Subcutaneous abdominal adipose tissue (tissue), 5 donors: ENCODE results near the gene FLAD1.
A peak's percentile ranks its signal among the peaks of the same experiment; 100 is the strongest.

Experiments
- H3K27ac ChIP-seq: one replicate; pipeline ENCODE4 v1.7.0; 2013; ENCODE audit warnings: low read depth, mild to moderate bottlenecking, inconsistent platforms, low read length, moderate library complexity
- H3K27me3 ChIP-seq, 5 donors: one replicate each; pipeline ENCODE4 v1.7.0; 2013; ENCODE audit warnings: low read length in 5 of 5, inconsistent platforms in 1 of 5; ENCODE audit not compliant: control insufficient read depth in 5 of 5, insufficient read depth in 4 of 5
- H3K36me3 ChIP-seq, 5 donors: one replicate each; pipeline ENCODE4 v1.7.0; 2013; ENCODE audit warnings: low read length in 5 of 5; ENCODE audit not compliant: control insufficient read depth in 5 of 5, insufficient read depth in 5 of 5
- H3K4me1 ChIP-seq, 5 donors: one replicate each; pipeline ENCODE4 v1.7.0; 2013; ENCODE audit warnings: low read length in 5 of 5, mild to moderate bottlenecking in 3 of 5, moderate library complexity in 1 of 5; ENCODE audit not compliant: control insufficient read depth in 5 of 5, insufficient read depth in 5 of 5
- H3K4me3 ChIP-seq, 5 donors: one replicate each; pipeline ENCODE4 v1.7.0; 2013; ENCODE audit warnings: low read length in 5 of 5, low read depth in 1 of 5
- H3K9ac ChIP-seq, 5 donors: one replicate each; pipeline ENCODE4 v1.7.0; 2013; ENCODE audit warnings: low read length in 5 of 5, mild to moderate bottlenecking in 4 of 5, moderate library complexity in 3 of 5
- H3K9me3 ChIP-seq, 5 donors: one replicate each; pipeline ENCODE4 v1.7.0; 2013; ENCODE audit warnings: low read length in 5 of 5; ENCODE audit not compliant: control insufficient read depth in 5 of 5
- donor health status: healthy.
- donor health status: healthy.
- donor health status: healthy.
- donor health status: healthy.
- donor health status: healthy.

FLAD1 gene

DNA sequence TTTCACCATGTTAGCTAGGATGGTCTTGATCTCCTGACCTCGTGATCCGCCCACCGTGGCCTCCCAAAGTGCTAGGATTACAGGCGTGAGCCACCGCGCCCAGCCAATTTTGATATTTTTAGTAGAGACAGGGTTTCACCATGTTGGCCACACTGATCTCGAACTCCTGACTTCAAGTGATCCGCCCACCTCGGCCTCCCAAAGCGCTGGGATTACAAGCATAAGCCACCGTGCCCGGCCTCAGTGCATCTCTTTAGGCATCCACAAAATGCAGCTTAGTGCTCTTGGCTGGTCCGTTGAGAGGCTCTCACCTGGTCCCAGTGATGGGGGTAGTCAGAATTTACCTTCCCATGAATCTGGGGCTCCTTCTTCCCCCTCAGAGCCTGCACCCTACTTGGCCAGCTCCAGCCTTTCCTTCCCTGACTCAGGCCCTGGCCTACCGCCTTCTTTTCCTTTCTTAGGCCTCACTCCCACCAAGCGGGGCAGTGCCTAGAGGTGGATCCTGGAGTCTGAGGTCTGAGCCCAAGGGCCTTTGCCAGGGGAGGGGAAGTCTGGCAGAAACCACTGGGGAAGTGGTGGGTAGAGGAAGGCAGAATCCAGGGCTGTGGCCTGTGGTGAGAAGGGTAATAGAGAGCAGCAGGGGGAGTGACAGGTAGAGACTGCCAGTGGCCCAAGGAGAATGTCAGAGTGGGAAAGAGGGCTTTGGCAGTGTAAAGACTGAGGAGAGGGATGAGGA lies 14.0 kb downstream of the FLAD1 start:
- H3K4me3 ChIP-seq: no peak overlapping the region
- H3K27ac ChIP-seq: peak overlapping the region; percentile 66
- no peaks in the 10 kb centered on the region for H3K9me3 ChIP-seq
- H3K4me1 ChIP-seq: peaks cover 2 to 47% (median 30%) of the 10 kb centered on the region in 5 donors
- peak overlapping the region in 1 of 5 donors; percentile 47 for H3K9ac ChIP-seq
- peaks cover 0 to 9% (median 4%) of the 10 kb centered on the region in 5 donors for H3K36me3 ChIP-seq
- H3K27me3 ChIP-seq: no peaks in the 10 kb centered on the region

DNA sequence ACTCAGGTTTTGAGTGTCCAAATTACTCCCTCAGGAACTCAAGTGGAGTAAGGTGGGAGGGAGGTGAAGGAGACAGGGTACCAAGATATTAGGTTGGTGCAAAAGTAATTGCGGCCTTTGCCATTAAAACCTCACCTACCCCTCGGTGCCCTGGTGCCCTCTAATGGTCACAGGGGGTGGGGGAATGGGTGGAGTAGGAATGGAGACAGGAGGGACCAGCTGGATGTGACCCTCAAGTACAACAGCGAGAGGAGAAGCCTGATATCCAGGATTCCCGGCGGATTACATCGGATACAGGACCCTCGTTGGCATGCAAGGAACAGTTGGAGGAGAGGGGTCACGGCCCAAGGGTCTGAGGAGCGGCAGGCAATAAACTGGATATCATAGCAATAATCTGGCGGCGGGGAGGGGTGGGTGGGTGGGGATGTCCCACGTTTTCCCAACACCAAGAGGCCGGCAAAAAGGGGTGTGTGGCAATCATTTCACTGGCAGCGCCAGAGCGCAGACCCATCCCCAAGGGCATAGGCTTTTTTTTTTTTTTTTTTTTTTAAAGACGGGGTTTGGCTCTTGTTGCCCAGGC lies 15.1 kb downstream of the FLAD1 start:
- H3K36me3 ChIP-seq: no peaks in the 10 kb centered on the region
- peak overlapping the region; percentile 66 for H3K27ac ChIP-seq
- H3K9me3 ChIP-seq: no peaks in the 10 kb centered on the region
- no peak overlapping the region for H3K4me3 ChIP-seq
- peak overlapping the region in 1 of 5 donors; percentile 51 for H3K9ac ChIP-seq
- H3K27me3 ChIP-seq: no peaks in the 10 kb centered on the region
- peaks cover 2 to 48% (median 36%) of the 10 kb centered on the region in 5 donors for H3K4me1 ChIP-seq

DNA sequence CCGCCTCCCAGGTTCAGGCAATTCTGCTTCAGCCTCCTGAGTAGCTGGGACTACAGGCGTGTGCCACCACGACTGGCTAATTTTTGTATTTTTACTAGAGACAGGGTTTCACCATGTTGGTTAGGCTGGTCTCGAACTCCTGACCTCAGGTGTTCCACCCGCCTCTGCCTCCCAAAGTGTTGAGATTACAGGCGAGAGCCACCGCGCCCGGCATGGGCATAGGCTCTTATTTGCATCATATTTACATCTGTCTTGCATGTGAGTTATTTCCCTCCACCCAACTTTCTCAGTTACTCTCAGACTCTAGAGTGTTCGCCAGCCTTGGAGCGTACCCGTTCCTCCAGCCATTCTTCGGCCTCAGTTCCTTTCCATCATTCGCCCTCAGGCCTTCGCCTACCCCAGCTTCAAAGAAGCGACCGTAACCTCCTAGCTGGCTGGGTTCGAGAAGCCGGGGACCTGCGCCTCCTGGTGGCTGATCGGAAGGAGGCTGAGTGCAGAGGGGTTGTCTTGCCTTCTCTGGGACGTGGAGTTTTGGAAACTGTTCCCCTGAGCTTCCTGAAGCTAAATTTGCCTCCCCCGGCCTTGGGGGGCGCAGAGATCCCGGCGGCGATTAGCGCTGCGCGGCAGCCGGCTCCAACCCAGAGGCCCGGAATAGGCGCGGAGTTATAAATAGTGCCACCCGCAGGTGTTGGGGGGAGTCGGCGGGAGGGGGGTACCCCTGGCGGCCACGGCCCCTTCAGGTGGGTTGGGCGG lies 15.8 kb downstream of the FLAD1 start:
- H3K36me3 ChIP-seq: no peaks in the 10 kb centered on the region
- H3K27ac ChIP-seq: peak overlapping the region; percentile 97
- peak overlapping the region; percentile 19 to 57 (median 39) for H3K4me3 ChIP-seq
- H3K9ac ChIP-seq: peak overlapping the region in 2 of 5 donors; percentile 22 to 69
- no peaks in the 10 kb centered on the region for H3K9me3 ChIP-seq
- H3K27me3 ChIP-seq: no peaks in the 10 kb centered on the region
- H3K4me1 ChIP-seq: peaks cover 2 to 53% (median 38%) of the 10 kb centered on the region in 5 donors

DNA sequence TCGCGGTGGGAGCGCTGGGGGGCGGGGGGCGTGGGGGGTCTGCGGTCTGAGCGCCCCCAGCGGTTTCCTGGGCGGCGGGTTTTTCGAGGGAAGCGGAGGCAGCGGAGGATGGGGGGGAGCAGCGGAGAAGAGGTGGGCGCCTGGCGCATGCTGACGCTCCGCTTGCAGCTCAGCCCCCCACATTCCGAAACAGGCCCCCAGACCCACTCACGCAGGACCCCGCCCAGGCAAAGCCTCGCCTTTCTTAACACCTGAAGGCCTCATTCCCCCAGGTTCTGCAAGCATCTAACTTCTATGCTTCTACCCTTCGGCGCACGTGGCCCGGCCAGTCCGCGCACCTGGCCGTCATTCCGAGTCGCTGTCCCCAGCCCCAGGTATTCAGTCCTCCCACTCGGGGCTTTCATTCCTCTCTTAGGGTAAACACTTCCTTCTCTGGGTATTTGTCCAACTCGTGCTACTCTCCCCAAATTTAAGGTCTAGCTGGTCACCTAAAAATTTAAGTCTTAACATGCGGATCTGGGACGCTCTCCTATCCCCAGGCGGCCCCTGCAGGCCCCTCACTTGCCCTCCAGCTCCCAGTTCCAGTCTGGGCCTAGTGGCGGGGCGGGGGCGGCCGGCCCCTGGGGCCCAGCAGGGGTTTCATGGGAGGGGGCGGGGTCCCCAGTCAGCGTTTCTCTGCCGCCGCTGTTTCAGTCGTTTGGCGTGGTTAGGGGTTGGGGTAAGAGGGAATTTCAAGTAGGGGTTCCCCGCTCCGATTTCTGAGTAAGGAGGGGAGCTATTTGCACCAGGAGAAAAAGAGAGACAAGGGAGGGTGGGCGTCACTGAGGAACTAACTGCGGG lies 16.6 kb downstream of the FLAD1 start:
- H3K9ac ChIP-seq: peak overlapping the region in 4 of 5 donors; percentile 55 to 81 (median 74)
- H3K27me3 ChIP-seq: no peaks in the 10 kb centered on the region
- no peaks in the 10 kb centered on the region for H3K36me3 ChIP-seq
- H3K9me3 ChIP-seq: no peaks in the 10 kb centered on the region
- peak overlapping the region; percentile 56 to 97 (median 78) for H3K4me3 ChIP-seq
- H3K4me1 ChIP-seq: peaks cover 5 to 59% (median 46%) of the 10 kb centered on the region in 5 donors
- peak overlapping the region; percentile 97 for H3K27ac ChIP-seq

DNA sequence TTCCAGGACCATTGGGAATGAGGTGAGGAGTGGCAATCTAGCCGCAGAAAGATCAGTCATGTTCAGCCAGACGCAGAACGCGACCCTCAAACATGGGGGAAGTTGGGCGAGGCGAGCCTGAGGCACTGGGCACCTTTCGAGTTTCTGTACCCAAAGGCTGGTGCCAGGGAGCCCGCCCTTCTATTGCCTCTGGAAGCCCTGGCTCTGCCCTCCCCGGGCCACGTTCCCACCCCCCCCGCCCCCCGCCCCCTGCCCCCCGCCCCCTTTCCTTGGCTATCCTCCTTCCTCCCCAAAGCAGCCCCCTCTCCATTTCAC lies 17.2 kb downstream of the FLAD1 start:
- peak overlapping the region in 4 of 5 donors; percentile 55 to 85 (median 79) for H3K9ac ChIP-seq
- H3K9me3 ChIP-seq: no peaks in the 10 kb centered on the region
- H3K27me3 ChIP-seq: no peaks in the 10 kb centered on the region
- peaks cover 5 to 64% (median 51%) of the 10 kb centered on the region in 5 donors for H3K4me1 ChIP-seq
- H3K36me3 ChIP-seq: no peaks in the 10 kb centered on the region
- peak overlapping the region; percentile 97 for H3K27ac ChIP-seq
- H3K4me3 ChIP-seq: peak overlapping the region; percentile 77 to 97 (median 78)

DNA sequence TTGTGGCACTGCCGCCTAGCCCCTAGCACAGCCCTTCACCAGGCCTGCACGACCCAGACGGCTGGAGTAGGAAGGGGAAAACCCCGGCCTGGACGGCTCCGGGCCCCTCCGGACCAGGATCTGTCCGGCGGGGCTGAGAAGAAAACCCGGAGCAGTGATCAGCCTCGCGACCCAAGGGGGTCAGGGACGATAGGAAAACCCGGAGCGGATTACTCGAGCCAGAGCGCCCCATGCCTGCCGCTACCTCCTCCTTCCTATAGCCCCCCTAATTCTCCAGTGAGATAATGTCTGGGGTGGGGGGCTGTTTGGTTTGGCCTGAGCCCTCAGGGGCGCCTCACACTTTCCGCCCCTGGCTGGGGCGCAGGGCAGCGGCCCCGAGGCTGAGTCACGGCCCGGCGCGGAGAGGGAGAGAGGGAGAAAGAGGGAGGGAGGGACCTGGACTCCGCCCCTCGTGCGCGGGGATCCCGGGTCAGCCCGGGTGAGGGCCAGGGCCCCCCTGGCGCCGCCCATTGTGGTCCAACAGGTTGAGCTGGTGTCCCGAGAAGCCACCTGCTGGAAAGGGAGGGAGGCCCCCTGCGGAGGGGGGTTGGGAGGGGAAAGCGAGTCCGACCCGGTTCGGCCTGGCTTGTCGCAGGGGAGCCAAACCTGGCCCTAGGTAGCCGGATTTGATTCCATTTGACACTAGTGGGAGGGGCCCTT lies 17.7 kb downstream of the FLAD1 start:
- peaks cover 5 to 69% (median 53%) of the 10 kb centered on the region in 5 donors for H3K4me1 ChIP-seq
- peak overlapping the region; percentile 77 to 97 (median 78) for H3K4me3 ChIP-seq
- no peaks in the 10 kb centered on the region for H3K9me3 ChIP-seq
- H3K9ac ChIP-seq: peak overlapping the region; percentile 11 to 91 (median 82)
- no peaks in the 10 kb centered on the region for H3K27me3 ChIP-seq
- H3K36me3 ChIP-seq: no peaks in the 10 kb centered on the region
- H3K27ac ChIP-seq: peak overlapping the region; percentile 97

DNA sequence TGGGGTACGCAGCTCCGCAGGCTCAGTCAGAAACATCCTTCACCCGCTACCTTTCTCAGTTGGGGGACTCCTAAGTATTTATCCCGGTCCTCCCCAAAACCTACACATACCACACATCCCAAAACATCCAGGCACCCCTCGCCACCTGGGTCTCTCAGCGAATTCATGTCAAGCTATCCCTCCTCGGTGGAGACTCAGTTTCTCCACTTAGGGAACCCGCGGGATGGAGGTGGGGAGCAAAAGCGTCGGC lies 18.2 kb downstream of the FLAD1 start:
- Histone ChIP-seq H3K27ac (peak overlapping the region; percentile 97), H3K9ac (peak overlapping the region; percentile 11 to 91 (median 82)), H3K9me3 (no peaks in the 10 kb centered on the region), H3K4me1 (peaks cover 5 to 74% (median 56%) of the 10 kb centered on the region in 5 donors), H3K4me3 (peak overlapping the region; percentile 77 to 97 (median 78)), H3K27me3 (no peaks in the 10 kb centered on the region), H3K36me3 (no peaks in the 10 kb centered on the region)

DNA sequence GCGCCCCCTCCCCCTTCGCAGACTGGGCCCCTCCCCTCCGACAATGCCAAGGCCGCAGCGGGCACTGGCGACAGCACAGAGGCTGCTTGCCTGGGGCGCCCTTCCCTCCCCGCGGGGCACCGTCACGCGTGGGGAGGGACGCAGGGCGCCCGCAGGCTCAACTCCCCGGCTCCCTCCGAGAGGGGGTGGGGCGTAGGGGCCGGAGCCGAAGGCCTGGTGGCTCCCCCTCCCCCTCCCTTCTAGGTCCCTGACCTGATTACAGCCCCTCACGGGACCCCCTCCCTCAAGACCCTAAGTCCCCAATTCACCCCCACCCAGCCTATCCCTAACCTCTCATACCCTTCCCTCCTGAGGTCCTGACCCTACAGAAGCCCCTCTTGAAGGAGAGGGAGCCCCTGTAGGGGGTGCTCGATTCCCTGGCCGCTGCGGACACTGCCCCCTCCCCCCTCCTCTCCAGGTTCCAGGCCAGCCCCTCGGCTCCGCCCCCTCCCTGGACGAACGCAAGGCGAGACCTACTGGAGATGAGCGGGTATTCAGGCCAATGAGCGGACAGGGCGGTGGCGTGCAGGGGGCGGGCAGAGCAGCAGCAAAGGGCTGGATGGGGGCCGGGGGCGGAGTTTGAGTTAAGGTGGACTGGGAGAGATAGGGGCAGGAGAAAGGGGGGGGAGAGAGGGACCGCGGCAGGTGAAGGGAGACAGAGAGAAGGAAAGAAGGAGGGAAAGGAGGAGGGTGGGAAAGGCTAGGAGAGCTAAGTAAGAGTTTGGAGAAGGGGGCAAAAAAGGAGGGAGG lies 18.7 kb downstream of the FLAD1 start:
- Histone ChIP-seq H3K27me3 (no peaks in the 10 kb centered on the region), H3K4me3 (peak overlapping the region; percentile 77 to 97 (median 81)), H3K9me3 (no peaks in the 10 kb centered on the region), H3K9ac (peak overlapping the region; percentile 11 to 91 (median 82)), H3K4me1 (peaks cover 6 to 79% (median 61%) of the 10 kb centered on the region in 5 donors), H3K27ac (peak overlapping the region; percentile 97), H3K36me3 (no peaks in the 10 kb centered on the region)
